ENCODE data around the gene SKI. TPM values are rescaled to one million over a fixed set of nuclear protein-coding genes. Genes with fewer than 3 reads are reported as not detected.

SKI gene
- total and polyA plus RNA-seq, 2 donors (not counting 1 experiment from before 2014, with no cell fraction given) = 14.9 to 74.9 TPM

GRCh38 chr1:2335721-2336455 lies 107.8 kb downstream of the SKI start:
- H3K27ac ChIP-seq (ENCODE audit: low read length in 2 of 2) = no peak overlapping the region
- no peak overlapping the region for H3K4me3 ChIP-seq (ENCODE audit: control extremely low read depth in 1 of 5, extremely low read depth in 1 of 5, insufficient read depth in 1 of 5, low read depth in 2 of 5, low read length in 4 of 5)
- intact Hi-C loops (cut with micrococcal nuclease) = no loop called here
- ChIA-PET CTCF (no interaction called here), POLR2A (no interaction called here)
- ATAC-seq (ENCODE audit: low read depth) = no peak
- H4K20me1 ChIP-seq (ENCODE audit: control insufficient read depth, insufficient read depth, low read length, poor library complexity, severe bottlenecking) = no peaks in the 10 kb centered on the region
- H3K36me3 ChIP-seq (replicated peaks in 1 of 2; ENCODE audit: control extremely low read depth in 1 of 2, control insufficient read depth in 1 of 2, extremely low read depth in 1 of 2, insufficient read depth in 2 of 2, low read length in 1 of 2) = no peaks in the 10 kb centered on the region
- no peak overlapping the region for H3K4me2 ChIP-seq (replicated peaks; ENCODE audit: low read depth, low read length, poor library complexity, severe bottlenecking)
- H3K4me1 ChIP-seq (ENCODE audit: control insufficient read depth in 2 of 2, insufficient read depth in 2 of 2, low read length in 2 of 2) = no peaks in the 10 kb centered on the region
- no peaks in the 10 kb centered on the region for H3K79me2 ChIP-seq (ENCODE audit: control insufficient read depth, insufficient read depth, low read length)
- 97% methylated on average over 36 of the region's 36 CpGs for WGBS (ENCODE audit: insufficient coverage)
- H3K27me3 Mint-ChIP-seq = no peaks in the 10 kb centered on the region
- H3K27ac Mint-ChIP-seq = no peak overlapping the region
- no peaks in the 10 kb centered on the region for H3K4me1 Mint-ChIP-seq
- H2AFZ ChIP-seq (ENCODE audit: insufficient read depth, low read depth, low read length, poor library complexity, severe bottlenecking) = no peak overlapping the region
- no peaks in the 10 kb centered on the region for H3K9me3 Mint-ChIP-seq (ENCODE audit: insufficient read depth)
- no peak overlapping the region for H3K9ac ChIP-seq (ENCODE audit: low read length)
- no peak overlapping the region for H3K4me3 Mint-ChIP-seq
- TF ChIP-seq EZH2 (IDR thresholded peaks at IDR 0.05; ENCODE audit: borderline replicate concordance, insufficient read depth, low read depth, low read length, poor library complexity, severe bottlenecking) (no peak), CTCF (IDR thresholded peaks at IDR 0.05) (no peak)
- DNase-seq = no peak
- no peaks in the 10 kb centered on the region for H3K27me3 ChIP-seq (replicated peaks in 1 of 4; ENCODE audit: control extremely low read depth in 1 of 4, control insufficient read depth in 3 of 4, insufficient read depth in 4 of 4, low read length in 3 of 4)
- peaks cover 0 to 6% (median 0%) of the 10 kb centered on the region in 3 donors for H3K9me3 ChIP-seq (ENCODE audit: control extremely low read depth in 1 of 3, control insufficient read depth in 2 of 3, insufficient read depth in 1 of 3, low read length in 2 of 3)

GRCh38 chr1:2336499-2336898 lies 108.4 kb downstream of the SKI start:
- H3K4me3 ChIP-seq (ENCODE audit: control extremely low read depth in 1 of 5, extremely low read depth in 1 of 5, insufficient read depth in 1 of 5, low read depth in 2 of 5, low read length in 4 of 5) = no peak overlapping the region
- no peaks in the 10 kb centered on the region for H3K27me3 Mint-ChIP-seq
- H3K4me1 ChIP-seq (ENCODE audit: control insufficient read depth in 2 of 2, insufficient read depth in 2 of 2, low read length in 2 of 2) = no peaks in the 10 kb centered on the region
- ChIA-PET CTCF (no interaction called here), POLR2A (no interaction called here)
- H3K79me2 ChIP-seq (ENCODE audit: control insufficient read depth, insufficient read depth, low read length) = no peaks in the 10 kb centered on the region
- H3K9me3 Mint-ChIP-seq (ENCODE audit: insufficient read depth) = no peaks in the 10 kb centered on the region
- H3K4me2 ChIP-seq (replicated peaks; ENCODE audit: low read depth, low read length, poor library complexity, severe bottlenecking) = no peak overlapping the region
- no peak overlapping the region for H3K9ac ChIP-seq (ENCODE audit: low read length)
- H2AFZ ChIP-seq (ENCODE audit: insufficient read depth, low read depth, low read length, poor library complexity, severe bottlenecking) = no peak overlapping the region
- ATAC-seq (ENCODE audit: low read depth) (no peak), DNase-seq (no peak)
- intact Hi-C loops (cut with micrococcal nuclease) = no loop called here
- no peak for TF ChIP-seq EZH2 (IDR thresholded peaks at IDR 0.05; ENCODE audit: borderline replicate concordance, insufficient read depth, low read depth, low read length, poor library complexity, severe bottlenecking)
- TF ChIP-seq CTCF (IDR thresholded peaks at IDR 0.05) = no peak
- H3K9me3 ChIP-seq (ENCODE audit: control extremely low read depth in 1 of 3, control insufficient read depth in 2 of 3, insufficient read depth in 1 of 3, low read length in 2 of 3) = peaks cover 0 to 9% (median 0%) of the 10 kb centered on the region in 3 donors
- no peaks in the 10 kb centered on the region for H4K20me1 ChIP-seq (ENCODE audit: control insufficient read depth, insufficient read depth, low read length, poor library complexity, severe bottlenecking)
- no peak overlapping the region for H3K4me3 Mint-ChIP-seq
- H3K27ac Mint-ChIP-seq = no peak overlapping the region
- no peaks in the 10 kb centered on the region for H3K4me1 Mint-ChIP-seq
- WGBS (ENCODE audit: insufficient coverage) = 69% methylated on average over 11 of the region's 11 CpGs
- H3K27ac ChIP-seq (ENCODE audit: low read length in 2 of 2) = no peak overlapping the region
- H3K36me3 ChIP-seq (replicated peaks in 1 of 2; ENCODE audit: control extremely low read depth in 1 of 2, control insufficient read depth in 1 of 2, extremely low read depth in 1 of 2, insufficient read depth in 2 of 2, low read length in 1 of 2) = no peaks in the 10 kb centered on the region
- H3K27me3 ChIP-seq (replicated peaks in 1 of 4; ENCODE audit: control extremely low read depth in 1 of 4, control insufficient read depth in 3 of 4, insufficient read depth in 4 of 4, low read length in 3 of 4) = no peaks in the 10 kb centered on the region

All from B cell (primary cell).